Astrocyte (in vitro differentiated cells and primary cell): ENCODE measurements around the gene AP4S1. TPM values are rescaled to one million over a fixed set of nuclear protein-coding genes. Genes with fewer than 3 reads are reported as not detected.

ENCODE experiments used
- DNase-seq: peaks from one replicate; pipeline ENCODE4 v3.0.0-alpha.2; 2010; ENCODE audit warnings: low read depth
- FAIRE-seq: peaks from 2 replicates; lab custom pipeline; 2011; peaks lifted over from hg19 to GRCh38; lab: Jason Lieb, UNC
- H2AFZ ChIP-seq: 2 replicates; pipeline ENCODE4 v1.6.0; 2012; ENCODE audit warnings: low read depth, low read length, inconsistent platforms
- H3K27ac ChIP-seq: 2 replicates; pipeline ENCODE4 v1.5.1; 2011; ENCODE audit warnings: low read depth, low read length, inconsistent platforms
- H3K27me3 ChIP-seq: 2 replicates; pipeline ENCODE4 v1.6.0; 2011; ENCODE audit warnings: low read length, inconsistent platforms; ENCODE audit not compliant: insufficient read depth
- H3K36me3 ChIP-seq: 2 replicates; pipeline ENCODE4 v1.5.1; 2011; ENCODE audit warnings: low read length, inconsistent platforms; ENCODE audit not compliant: insufficient read depth
- H3K4me1 ChIP-seq: 2 replicates; pipeline ENCODE4 v1.5.1; 2011; ENCODE audit warnings: low read length, inconsistent platforms; ENCODE audit not compliant: insufficient read depth
- H3K4me2 ChIP-seq: 2 replicates; pipeline ENCODE4 v1.6.0; 2012; ENCODE audit warnings: low read length, inconsistent platforms
- H3K4me3 ChIP-seq: 2 replicates; pipeline ENCODE4 v1.5.1; 2011; ENCODE audit warnings: low read depth, mild to moderate bottlenecking, low read length, inconsistent platforms; ENCODE audit not compliant: insufficient read depth
- H3K79me2 ChIP-seq: 2 replicates; pipeline ENCODE4 v1.6.0; 2012; ENCODE audit warnings: mild to moderate bottlenecking, low read length, inconsistent platforms; ENCODE audit not compliant: insufficient read depth
- H3K9ac ChIP-seq: 2 replicates; pipeline ENCODE4 v1.6.0; 2012; ENCODE audit warnings: mild to moderate bottlenecking, low read length, inconsistent platforms
- H3K9me3 ChIP-seq: 2 replicates; pipeline ENCODE4 v1.5.1; 2012; ENCODE audit warnings: low read depth, mild to moderate bottlenecking, low read length, inconsistent platforms; ENCODE audit not compliant: insufficient read depth
- H4K20me1 ChIP-seq: 2 replicates; pipeline ENCODE4 v1.6.0; 2012; ENCODE audit warnings: low read length, inconsistent platforms; ENCODE audit not compliant: insufficient read depth
- H3K27ac Mint-ChIP-seq: one replicate; pipeline ENCODE4 v1.8.0; 2021; ENCODE audit warnings: mild to moderate bottlenecking, mixed read lengths; ENCODE audit not compliant: unreplicated experiment
- H3K27me3 Mint-ChIP-seq: one replicate; pipeline ENCODE4 v1.8.0; 2021; ENCODE audit warnings: low read depth, mixed read lengths; ENCODE audit not compliant: unreplicated experiment
- H3K36me3 Mint-ChIP-seq: one replicate; pipeline ENCODE4 v1.8.0; 2021; ENCODE audit warnings: low read depth, mixed read lengths; ENCODE audit not compliant: unreplicated experiment
- H3K4me1 Mint-ChIP-seq: one replicate; pipeline ENCODE4 v1.8.0; 2021; ENCODE audit warnings: low read depth, mixed read lengths; ENCODE audit not compliant: unreplicated experiment
- H3K4me3 Mint-ChIP-seq: one replicate; pipeline ENCODE4 v1.8.0; 2021; ENCODE audit warnings: mild to moderate bottlenecking, moderate library complexity, mixed read lengths; ENCODE audit not compliant: unreplicated experiment
- H3K9me3 Mint-ChIP-seq: one replicate; pipeline ENCODE4 v1.8.0; 2021; ENCODE audit warnings: mild to moderate bottlenecking, mixed read lengths; ENCODE audit not compliant: unreplicated experiment
- EZH2 ChIP-seq: IDR thresholded peaks from 2 replicates; pipeline ENCODE4 v1.6.1; 2012; ENCODE audit warnings: mild to moderate bottlenecking, low read length, inconsistent platforms; ENCODE audit not compliant: insufficient read depth
- microRNA-seq: library from miRNA; unstranded; fragments of <30 nt; microRNA quantifications from one replicate; pipeline ENCODE4 v1.2.0, GENCODE V29; 2020
- total RNA-seq: library from RNA; stranded (reverse); gene quantifications from 2 replicates; pipeline ENCODE4 v1.2.1, GENCODE V29; 2021
- TF ChIP-seq, protein P1 (sequence below): IDR thresholded peaks from 2 replicates; pipeline ENCODE4 v1.5.1; 2011; ENCODE audit warnings: low read depth, mild to moderate bottlenecking, inconsistent platforms, low read length, moderate library complexity; ENCODE audit not compliant: insufficient read depth

Gene AP4S1
- total RNA-seq, 1 donor from 2014 or later, result 5.7 TPM

DNA sequence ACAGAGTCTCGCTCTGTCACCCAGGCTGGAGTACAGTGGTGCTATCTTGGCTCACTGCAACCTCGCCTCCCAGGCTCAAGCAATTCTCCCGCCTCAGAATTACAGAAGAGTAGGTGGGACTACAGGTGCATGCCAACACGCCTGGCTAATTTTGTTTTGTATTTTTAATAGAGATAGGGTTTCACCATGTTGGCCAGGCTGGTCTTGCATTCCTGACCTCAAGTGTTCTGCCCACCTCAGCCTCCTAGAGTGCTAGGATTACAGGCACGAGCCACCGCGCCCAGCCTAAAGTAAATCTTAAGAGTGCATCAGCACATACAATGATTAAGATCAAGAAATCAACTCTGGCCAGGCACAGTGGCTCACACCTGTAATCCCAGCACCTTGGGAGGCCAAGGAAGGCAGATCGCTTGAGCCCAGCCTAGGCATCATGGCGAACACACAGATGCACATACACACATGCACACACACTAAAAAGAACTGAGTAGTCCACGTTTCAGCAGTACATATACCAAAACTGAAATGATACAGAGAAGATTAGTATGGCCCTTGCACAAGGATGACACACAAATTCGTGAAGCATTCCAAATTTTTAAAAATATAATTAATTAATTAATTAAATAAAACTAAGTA lies 117.1 kb downstream of the AP4S1 start:
- Mint-ChIP-seq H3K27me3 (no peaks in the 10 kb centered on the region), H3K9me3 (no peaks in the 10 kb centered on the region), H3K36me3 (peaks cover 1% of the 10 kb centered on the region), H3K27ac (no peak overlapping the region), H3K4me1 (no peaks in the 10 kb centered on the region), H3K4me3 (no peak overlapping the region)
- Histone ChIP-seq H3K4me1 (no peaks in the 10 kb centered on the region), H3K27ac (no peak overlapping the region), H3K4me2 (no peak overlapping the region), H3K9ac (no peak overlapping the region), H3K36me3 (peaks cover 35% of the 10 kb centered on the region), H2AFZ (no peak overlapping the region), H3K9me3 (no peaks in the 10 kb centered on the region), H3K79me2 (no peaks in the 10 kb centered on the region), H3K27me3 (no peaks in the 10 kb centered on the region), H4K20me1 (no peaks in the 10 kb centered on the region), H3K4me3 (no peak overlapping the region)
- FAIRE-seq, result no peak
- TF ChIP-seq EZH2, result no peak
- TF ChIP-seq, protein P1, sequence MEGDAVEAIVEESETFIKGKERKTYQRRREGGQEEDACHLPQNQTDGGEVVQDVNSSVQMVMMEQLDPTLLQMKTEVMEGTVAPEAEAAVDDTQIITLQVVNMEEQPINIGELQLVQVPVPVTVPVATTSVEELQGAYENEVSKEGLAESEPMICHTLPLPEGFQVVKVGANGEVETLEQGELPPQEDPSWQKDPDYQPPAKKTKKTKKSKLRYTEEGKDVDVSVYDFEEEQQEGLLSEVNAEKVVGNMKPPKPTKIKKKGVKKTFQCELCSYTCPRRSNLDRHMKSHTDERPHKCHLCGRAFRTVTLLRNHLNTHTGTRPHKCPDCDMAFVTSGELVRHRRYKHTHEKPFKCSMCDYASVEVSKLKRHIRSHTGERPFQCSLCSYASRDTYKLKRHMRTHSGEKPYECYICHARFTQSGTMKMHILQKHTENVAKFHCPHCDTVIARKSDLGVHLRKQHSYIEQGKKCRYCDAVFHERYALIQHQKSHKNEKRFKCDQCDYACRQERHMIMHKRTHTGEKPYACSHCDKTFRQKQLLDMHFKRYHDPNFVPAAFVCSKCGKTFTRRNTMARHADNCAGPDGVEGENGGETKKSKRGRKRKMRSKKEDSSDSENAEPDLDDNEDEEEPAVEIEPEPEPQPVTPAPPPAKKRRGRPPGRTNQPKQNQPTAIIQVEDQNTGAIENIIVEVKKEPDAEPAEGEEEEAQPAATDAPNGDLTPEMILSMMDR, result no peak
- no peak for DNase-seq

Small RNA genes lying within 50 kb of the gene (microRNA-seq; reads per million reads assigned to microRNA genes)
- 34.2 reads per million, percentile 53 among the genes with 10 or more reads in this experiment for gene MIR624

Other genes starting within 250 kb of the AP4S1 start
- gene COCH, start 151.1 kb upstream of the AP4S1 start, total RNA-seq, result 0.79 and 0.87 TPM in 2 replicates
- 46.6 and 48.4 TPM in 2 replicates for gene STRN3, start 730 bp downstream of the AP4S1 start, total RNA-seq
- 101 and 110 TPM in 2 replicates for gene HECTD1, start 182.1 kb downstream of the AP4S1 start, total RNA-seq